Inferior parietal cortex (tissue), 1 donor: ENCODE results near the gene SLCO6A1.

ENCODE experiments used
- DNase-seq: peaks from one replicate; pipeline ENCODE4 v3.0.0-alpha.2; 2016; ENCODE audit errors: extremely low spot score

The SLCO6A1 gene

DNA sequence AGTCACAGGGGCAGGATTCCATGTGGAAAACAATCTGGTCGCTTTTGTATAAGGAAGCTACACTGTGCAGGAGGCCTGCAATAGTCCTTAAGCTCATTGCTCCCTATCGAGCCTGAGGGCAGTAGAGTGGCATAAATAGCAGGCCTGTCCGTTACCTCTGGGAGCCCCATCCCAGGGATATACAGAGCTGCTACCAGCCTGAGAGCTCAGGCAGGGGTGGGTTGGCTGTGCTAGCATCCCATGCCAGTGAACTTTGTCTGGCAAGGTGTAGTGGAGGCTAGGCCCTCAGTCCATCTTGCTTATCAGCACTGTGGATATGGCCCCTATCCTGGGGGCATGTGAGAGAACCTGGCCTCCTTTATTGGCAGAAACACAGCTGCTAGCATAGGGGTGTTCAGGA, 47.7 kb downstream of the SLCO6A1 start:
- DNase-seq = no peak

DNA sequence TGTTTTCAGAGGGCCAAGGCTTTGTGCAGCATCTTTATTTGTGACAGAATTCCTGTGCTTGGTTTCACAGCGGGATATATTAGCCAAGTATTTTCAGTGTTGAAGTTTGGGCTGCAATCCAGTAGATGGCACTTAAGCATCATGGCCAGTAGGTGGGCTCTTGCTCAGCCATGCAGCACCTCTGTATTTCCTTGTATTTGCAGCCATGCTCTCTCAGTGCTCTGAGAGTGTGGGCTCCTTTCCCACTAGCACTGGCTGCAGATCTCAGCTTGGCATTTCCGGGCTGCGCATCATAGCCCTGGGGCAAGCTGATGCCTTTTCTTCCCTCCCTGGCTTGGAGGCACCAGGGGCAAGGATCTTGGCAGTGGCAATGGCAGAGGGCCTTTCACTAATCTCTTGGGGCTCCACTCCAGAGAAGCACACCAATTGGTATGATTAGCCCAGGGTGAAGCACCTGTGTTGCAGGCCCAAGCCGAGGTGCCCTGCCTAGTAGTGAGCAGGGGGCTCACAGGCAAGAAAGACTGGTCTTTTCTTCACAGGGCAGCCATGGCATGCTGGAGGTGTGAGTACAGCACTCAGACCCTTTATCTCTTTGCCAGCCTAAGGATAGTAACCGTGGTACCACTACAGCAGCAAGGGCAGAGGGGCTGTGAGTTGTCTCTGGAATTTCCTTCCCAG, 48.3 kb downstream of the SLCO6A1 start:
- no peak for DNase-seq

- no peak for DNase-seq
These were observed 65.3 kb downstream of the SLCO6A1 start for GRCh38 chr5:102433473-102433872.

DNA sequence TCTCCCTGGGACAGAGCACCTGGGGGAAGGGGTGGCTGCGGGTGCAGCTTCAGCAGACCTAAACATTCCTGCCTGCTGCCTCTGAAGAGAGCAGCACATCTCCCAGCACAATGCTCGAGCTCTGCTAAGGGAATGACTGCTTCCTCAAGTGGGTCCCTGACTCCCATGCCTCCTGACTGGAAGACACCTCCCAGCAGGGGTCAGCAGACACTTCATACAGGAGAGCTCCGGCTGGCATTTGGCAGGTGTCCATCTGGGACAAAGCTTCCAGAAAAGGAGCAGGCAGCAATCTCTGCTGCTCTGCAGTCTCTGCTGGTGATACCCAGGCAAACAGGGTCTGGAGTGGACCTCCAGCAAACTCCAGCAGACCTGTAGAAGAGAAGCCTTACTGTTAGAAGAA, 77.2 kb downstream of the SLCO6A1 start:
- no peak for DNase-seq

DNA sequence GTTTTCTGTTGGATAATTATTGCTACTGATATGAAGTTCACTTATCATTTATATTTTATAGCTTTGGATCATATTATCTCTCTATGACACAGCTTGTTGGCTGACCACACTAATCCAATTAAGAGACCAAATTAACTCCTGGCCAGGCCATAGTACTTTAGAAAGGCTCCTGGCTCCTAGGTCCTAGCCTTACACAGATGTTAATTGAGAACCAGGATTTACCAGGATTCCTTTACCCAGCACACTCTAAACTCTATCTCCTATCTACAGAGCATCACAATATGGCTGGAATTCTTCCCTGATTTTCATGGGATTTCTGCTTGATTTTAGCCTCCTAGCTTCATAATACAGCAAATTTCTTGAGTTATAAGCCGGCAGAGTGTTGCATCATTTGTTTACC, 80.3 kb downstream of the SLCO6A1 start:
- DNase-seq = no peak

GRCh38 chr5:102414448-102414847, 84.4 kb downstream of the SLCO6A1 start:
- no peak for DNase-seq

DNA sequence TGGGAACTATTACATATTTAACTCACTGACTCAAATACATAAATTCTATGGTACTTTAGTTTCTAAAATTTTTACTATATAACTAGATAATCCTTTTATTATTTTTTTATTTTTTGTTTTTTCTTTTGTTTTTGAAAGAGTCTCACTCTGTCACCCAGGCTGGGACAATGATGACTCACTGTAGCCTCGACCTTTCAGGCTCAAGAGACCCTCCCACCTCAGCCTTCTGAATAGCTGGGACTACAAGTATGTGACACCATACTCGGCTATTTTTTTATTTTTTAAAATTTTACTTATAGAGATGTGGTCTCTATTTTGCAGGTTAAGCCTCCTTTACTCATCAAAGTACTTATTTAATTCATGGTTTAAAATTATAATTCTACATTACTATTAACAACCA, 110.6 kb downstream of the SLCO6A1 start:
- no peak for DNase-seq

DNA sequence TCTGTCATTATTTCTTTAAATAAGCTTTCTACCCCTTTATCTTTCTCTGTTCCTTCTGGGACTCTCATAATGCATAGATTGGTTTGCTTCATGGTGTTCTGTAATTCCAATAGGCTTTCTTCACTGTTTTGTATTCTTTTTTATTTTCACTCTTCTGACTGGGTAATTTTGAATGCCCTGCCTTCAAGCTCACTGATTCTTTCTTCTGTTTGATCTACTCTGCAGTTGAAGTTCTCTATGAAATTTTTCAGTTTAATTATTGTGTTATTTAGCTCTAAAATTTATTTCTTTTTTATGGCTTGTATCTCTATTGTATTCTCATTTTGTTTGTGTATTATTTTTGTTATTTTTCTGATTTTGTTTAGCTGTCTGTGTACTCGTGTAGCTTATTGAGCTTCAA, 113.4 kb downstream of the SLCO6A1 start:
- no peak for DNase-seq

DNA sequence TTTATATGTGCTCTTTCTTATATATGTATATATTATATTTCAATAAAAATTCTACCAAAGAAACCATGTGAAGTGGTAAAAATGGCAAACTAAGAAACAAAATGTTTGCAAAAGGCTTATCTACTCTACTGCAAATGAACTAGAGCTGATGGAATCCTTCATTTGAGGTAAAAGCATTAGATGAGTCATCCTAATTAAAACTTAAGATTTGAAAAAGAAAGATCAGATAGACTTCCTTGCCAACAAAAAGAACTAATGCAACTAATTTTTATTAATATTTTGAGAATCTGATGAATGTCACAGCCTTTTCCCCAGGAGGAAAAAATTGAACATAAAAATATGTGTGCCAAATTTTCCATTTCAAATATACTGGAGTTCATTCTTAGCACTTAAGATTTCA, 118.6 kb downstream of the SLCO6A1 start:
- DNase-seq = no peak

- no peak for DNase-seq
These were observed 122.9 kb downstream of the SLCO6A1 start for GRCh38 chr5:102375876-102376275.

- no peak for DNase-seq
These were observed 123.5 kb downstream of the SLCO6A1 start for GRCh38 chr5:102375272-102375671.

DNA sequence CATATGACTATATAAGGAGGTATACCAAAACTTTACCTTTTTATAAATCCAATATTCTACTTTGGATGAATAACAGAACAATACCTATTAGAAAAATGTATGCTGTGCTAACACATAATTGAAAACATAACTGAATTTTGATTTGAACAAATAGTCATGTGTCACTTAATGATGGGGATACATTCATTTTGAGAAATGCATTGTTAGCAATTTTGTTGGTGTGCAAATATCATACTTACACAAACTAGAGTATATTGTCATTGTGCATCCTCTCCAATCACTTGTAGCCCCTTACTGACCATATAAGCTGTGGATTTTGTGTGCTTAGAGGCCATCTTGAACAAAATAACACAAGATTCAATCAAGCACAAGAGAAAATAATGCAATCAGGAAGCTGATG, 130.4 kb downstream of the SLCO6A1 start:
- DNase-seq = no peak

- DNase-seq = no peak
These were observed 157.0 kb downstream of the SLCO6A1 start for GRCh38 chr5:102341681-102342288.

DNA sequence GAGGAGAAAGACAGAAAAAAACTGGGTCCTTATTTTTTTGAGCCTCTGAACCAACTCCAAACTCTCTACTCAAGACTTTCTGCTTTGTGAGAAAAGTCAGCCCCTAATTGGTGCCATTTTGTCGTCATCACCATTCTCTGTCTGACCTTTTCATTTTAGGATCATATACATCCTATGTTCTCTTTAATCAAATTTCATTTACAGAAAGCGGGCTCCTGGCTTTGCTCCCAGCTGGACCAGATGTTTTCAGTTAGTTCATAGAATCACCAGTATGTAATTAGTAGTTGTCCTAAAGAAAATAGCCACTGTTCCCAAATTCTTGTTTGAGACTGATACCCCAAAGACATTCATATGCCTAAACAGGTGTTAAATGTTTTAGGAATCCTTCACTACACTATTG, 174.1 kb downstream of the SLCO6A1 start:
- no peak for DNase-seq
